GM13977 (cell line): ENCODE results near the gene CPNE4.

ENCODE experiments used
- DNase-seq: peaks from one replicate; pipeline ENCODE4 v3.0.0; 2012; ENCODE audit warnings: low spot score
- in situ Hi-C: fragments of 300-500 bp; cut with MboI; formaldehyde crosslinking; loops from one replicate; pipeline ENCODE4 v1.12.0; 2022; ENCODE audit warnings: low sequenced_read_pairs, low pct_unique_long_range_greater_than_20kb, mixed read lengths, inconsistent platforms; ENCODE audit not compliant: unreplicated experiment
- TF ChIP-seq, protein P1 (sequence below): IDR thresholded peaks from 2 replicates; pipeline ENCODE4 v1.5.1; 2012; ENCODE audit warnings: mild to moderate bottlenecking, control low read depth; ENCODE audit not compliant: insufficient read depth; ENCODE audit errors: extremely low read depth, missing control alignments

The CPNE4 gene

DNA sequence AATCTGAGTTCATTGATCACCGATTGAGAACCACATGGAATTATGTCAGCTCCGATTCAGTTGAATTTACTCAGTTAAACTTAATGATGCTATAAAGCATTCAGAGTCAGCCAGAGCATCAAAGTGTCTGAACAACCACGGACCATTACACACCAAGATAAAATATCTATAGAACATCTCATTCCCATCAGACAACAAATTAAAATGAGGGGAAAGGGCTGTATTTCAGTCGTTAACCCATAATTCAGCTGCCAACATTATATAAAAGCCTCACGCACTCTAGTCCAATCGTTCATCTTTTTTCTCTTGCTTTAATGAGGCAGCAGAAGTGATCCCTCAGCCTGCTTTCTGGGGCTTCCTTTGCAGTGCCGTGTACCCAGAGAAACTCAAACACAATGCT is 11.9 kb downstream of the CPNE4 start:
- no peak for DNase-seq
- in situ Hi-C loops: loop anchor here (25.0 kb wide), 1 partner anchor 986 kb away; the partner anchor contains the start of genes ASTE1 and NEK11
- TF ChIP-seq, protein P1, sequence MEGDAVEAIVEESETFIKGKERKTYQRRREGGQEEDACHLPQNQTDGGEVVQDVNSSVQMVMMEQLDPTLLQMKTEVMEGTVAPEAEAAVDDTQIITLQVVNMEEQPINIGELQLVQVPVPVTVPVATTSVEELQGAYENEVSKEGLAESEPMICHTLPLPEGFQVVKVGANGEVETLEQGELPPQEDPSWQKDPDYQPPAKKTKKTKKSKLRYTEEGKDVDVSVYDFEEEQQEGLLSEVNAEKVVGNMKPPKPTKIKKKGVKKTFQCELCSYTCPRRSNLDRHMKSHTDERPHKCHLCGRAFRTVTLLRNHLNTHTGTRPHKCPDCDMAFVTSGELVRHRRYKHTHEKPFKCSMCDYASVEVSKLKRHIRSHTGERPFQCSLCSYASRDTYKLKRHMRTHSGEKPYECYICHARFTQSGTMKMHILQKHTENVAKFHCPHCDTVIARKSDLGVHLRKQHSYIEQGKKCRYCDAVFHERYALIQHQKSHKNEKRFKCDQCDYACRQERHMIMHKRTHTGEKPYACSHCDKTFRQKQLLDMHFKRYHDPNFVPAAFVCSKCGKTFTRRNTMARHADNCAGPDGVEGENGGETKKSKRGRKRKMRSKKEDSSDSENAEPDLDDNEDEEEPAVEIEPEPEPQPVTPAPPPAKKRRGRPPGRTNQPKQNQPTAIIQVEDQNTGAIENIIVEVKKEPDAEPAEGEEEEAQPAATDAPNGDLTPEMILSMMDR: no peak

DNA sequence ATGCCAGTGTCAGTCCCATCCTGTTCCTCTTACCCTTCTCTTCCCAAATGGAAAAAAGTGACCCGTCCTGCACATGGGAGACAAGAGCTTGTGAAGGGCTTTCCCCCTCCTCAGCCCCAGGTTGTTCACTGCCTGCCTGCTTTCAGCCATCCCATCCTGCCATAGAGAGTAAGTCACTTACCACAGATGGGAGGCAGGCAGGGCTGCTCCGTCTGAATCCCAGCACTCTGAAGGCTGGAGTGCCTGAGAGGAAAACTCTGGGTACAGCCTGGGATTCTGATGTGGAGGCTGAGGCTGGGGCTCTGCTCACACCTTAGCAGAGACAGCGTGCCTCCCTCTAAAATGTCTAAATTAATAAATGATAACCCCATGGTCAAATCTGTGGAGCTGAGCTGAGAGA is 14.8 kb downstream of the CPNE4 start:
- in situ Hi-C loops: loop anchor here (25.0 kb wide), 1 partner anchor 983 kb away; the partner anchor contains the start of genes ASTE1 and NEK11
- DNase-seq: no peak
- TF ChIP-seq, protein P1: no peak

DNA sequence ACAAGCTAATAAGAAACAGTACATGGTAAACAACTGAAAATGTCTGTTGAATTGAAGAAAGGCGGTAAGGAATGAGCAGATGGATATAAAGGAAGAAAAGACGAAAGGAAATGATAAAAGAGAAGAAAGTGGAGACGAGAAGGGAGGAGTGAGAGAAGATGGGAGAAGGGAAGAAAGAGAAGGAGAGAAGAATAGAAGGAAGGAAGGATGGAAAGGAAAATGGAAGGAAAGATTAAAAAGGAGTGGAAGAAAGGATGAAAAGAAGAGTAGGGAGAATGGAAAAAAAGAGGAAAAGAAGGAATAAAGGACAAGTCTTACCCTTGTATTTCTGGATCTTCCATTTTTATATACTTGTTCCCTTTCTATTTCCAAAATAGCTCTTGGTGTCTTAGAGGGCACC is 17.7 kb downstream of the CPNE4 start:
- in situ Hi-C loops: loop anchor here (25.0 kb wide), 1 partner anchor 980 kb away; the partner anchor contains the start of genes ASTE1 and NEK11
- no peak for DNase-seq
- TF ChIP-seq, protein P1: no peak

DNA sequence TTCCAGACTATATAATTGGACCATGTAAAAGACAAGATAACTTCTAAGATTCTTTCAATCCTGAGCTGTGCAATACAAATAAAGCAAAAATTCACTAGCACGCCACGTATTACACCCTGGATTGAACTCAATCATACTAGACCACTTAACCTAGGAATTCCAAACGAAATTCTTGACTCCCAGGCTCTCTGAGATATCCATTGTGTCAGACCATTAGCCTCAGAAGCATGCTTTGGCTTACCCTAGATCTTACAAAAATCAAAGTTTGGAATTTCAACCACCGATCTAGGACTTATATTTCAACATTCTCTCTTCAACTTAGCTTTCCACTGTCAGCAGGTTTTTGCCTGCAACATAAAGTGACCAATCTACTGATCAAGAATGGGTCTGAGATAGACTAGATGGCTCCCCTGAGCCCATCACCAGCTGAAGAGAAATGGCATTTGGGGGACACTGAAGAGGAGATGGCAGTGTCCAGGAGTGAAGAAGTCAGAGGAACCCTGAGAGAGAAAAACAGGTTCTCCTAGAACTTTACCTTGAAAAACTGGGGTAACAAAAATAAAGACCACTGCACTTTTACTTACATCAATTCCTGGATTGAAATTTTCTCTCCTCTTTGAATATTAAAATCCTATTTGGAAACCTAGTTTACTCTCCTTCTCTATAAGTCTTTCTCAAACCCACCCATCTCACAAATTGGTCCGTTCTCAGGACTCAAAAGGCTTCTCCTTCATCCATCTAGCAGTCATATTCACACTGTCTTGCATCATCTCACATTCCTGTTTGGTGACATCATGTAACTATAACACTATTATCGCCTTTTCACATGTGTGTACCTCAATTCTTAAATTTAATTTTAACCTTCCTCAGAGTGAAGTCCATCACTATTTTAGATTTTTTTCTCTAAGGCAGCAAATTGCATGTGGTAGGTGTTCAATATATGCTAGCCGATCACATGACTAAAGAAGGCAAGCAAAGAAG is 18.5 kb downstream of the CPNE4 start:
- in situ Hi-C loops: loop anchor here (25.0 kb wide), 1 partner anchor 979 kb away; the partner anchor contains the start of genes ASTE1 and NEK11
- TF ChIP-seq, protein P1: no peak
- no peak for DNase-seq

DNA sequence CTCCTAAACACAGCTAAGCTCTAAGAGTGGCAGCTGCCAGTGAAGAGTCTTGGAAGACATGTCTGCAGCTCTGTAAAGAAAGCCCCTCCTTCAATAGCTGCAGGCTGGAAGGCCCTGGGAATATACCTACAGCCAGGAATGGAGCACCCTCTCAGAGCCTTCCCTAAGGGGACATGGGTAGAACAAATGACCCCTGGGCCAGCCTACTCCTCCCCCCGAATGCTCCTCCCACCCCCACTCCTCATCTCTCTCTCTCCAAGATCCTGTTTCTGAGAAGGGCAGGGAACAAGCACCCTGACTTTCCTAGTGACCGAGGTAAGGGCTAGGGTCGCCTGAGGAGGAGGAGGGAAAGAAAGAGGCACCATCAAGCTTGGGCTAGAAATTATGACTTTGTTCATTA is 20.7 kb downstream of the CPNE4 start:
- TF ChIP-seq, protein P1: no peak
- no peak for DNase-seq
- in situ Hi-C loops: loop anchor here (25.0 kb wide), 1 partner anchor 977 kb away; the partner anchor contains the start of genes ASTE1 and NEK11

DNA sequence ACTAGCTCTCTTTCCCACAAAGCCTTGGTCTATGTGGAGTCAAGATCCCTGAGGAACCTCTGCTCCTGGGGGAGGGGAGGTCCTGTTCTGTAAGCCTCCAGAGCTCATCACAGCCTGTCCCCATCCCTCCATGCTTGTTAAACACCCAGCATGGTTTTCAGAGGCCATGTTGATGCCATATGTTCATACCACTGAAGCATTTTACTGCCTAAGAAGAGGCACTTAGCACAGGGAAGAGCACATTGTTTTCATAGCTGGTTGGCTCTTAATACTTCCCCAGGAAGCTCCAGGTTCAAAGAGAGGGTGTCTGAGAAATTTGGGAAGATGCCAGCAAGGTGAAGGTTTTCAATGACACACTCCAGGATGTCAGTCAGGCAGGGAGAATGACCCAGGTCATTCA is 25.6 kb downstream of the CPNE4 start:
- in situ Hi-C loops: loop anchor here (25.0 kb wide), 1 partner anchor 972 kb away; the partner anchor contains the start of genes ASTE1 and NEK11
- no peak for DNase-seq
- TF ChIP-seq, protein P1: no peak
